KOPT-K1 (cell line): ENCODE data around the gene GAGE12E.
"Not testable (repeated sequence)": the region's sequence is repeated elsewhere in the genome, so short reads cannot be mapped to it uniquely, and the experiment has no call there.

Source experiments
- H3K27ac ChIP-seq: fragments of 200-600 bp; sonication (generic); 2 replicates; pipeline ENCODE4 v1.5.1; 2016; ENCODE audit warnings: antibody characterized with exemption, mild to moderate bottlenecking, low read depth, low read length; ENCODE audit not compliant: poor library complexity, severe bottlenecking
- H3K36me3 ChIP-seq: fragments of 200-600 bp; sonication (generic); 2 replicates; pipeline ENCODE4 v1.5.1; 2017; ENCODE audit warnings: antibody characterized with exemption, mild to moderate bottlenecking, low read length, moderate library complexity; ENCODE audit not compliant: insufficient read depth
- H3K9me3 ChIP-seq: fragments of 200-600 bp; sonication (generic); 2 replicates; pipeline ENCODE4 v1.5.1; 2017; ENCODE audit warnings: antibody characterized with exemption, low read length, mild to moderate bottlenecking; ENCODE audit not compliant: insufficient read depth, poor library complexity, severe bottlenecking

The GAGE12E gene

GRCh38 chrX:49550989-49551388, at the start of gene GAGE12E:
Gene GAGE12E, plus strand, starts transcription at chrX:49551289. Its CDS starts 1,155 bp downstream, at chrX:49552444.
- H3K9me3 ChIP-seq, H3K36me3 ChIP-seq, H3K27ac ChIP-seq: not testable (repeated sequence)

GRCh38 chrX:49531877-49532276, 19.2 kb upstream of the GAGE12E start, which contains the start of gene GAGE12C:
Gene GAGE12C, plus strand, starts transcription at chrX:49532177. Its CDS starts 1,155 bp downstream, at chrX:49533332.
- H3K36me3 ChIP-seq, H3K9me3 ChIP-seq, H3K27ac ChIP-seq: not testable (repeated sequence)

- not testable (repeated sequence) for H3K36me3 ChIP-seq, H3K9me3 ChIP-seq, H3K27ac ChIP-seq
These were observed 9.7 kb upstream of the GAGE12E start, which contains the start of gene GAGE12D for GRCh38 chrX:49541433-49541832. Gene GAGE12D, plus strand, starts transcription at chrX:49541733. Its CDS starts 1,155 bp downstream, at chrX:49542888.

- H3K27ac ChIP-seq, H3K36me3 ChIP-seq, H3K9me3 ChIP-seq: not testable (repeated sequence)
These were observed 9.5 kb downstream of the GAGE12E start, which contains the start of gene GAGE12F for GRCh38 chrX:49560542-49560941. Gene GAGE12F, plus strand, starts transcription at chrX:49560842. Its CDS starts 1,155 bp downstream, at chrX:49561997.

- H3K36me3 ChIP-seq, H3K27ac ChIP-seq, H3K9me3 ChIP-seq: not testable (repeated sequence)
These were observed 17.6 kb downstream of the GAGE12E start for GRCh38 chrX:49568728-49569127.

GRCh38 chrX:49569152-49569551, 18.1 kb downstream of the GAGE12E start:
- not testable (repeated sequence) for H3K9me3 ChIP-seq, H3K36me3 ChIP-seq, H3K27ac ChIP-seq

GRCh38 chrX:49570100-49570499, 19.0 kb downstream of the GAGE12E start, which contains the start of gene GAGE12G:
Gene GAGE12G, plus strand, starts transcription at chrX:49570400. Its CDS starts 1,155 bp downstream, at chrX:49571555.
- not testable (repeated sequence) for H3K27ac ChIP-seq, H3K36me3 ChIP-seq, H3K9me3 ChIP-seq

GRCh38 chrX:49579649-49580048, 28.6 kb downstream of the GAGE12E start, which contains the start of gene GAGE12H:
Gene GAGE12H, plus strand, starts transcription at chrX:49579949. Its CDS starts 1,155 bp downstream, at chrX:49581104.
- not testable (repeated sequence) for H3K9me3 ChIP-seq, H3K27ac ChIP-seq, H3K36me3 ChIP-seq

- not testable (repeated sequence) for H3K36me3 ChIP-seq, H3K27ac ChIP-seq, H3K9me3 ChIP-seq
These were observed 38.1 kb downstream of the GAGE12E start, which contains the start of gene GAGE2A for GRCh38 chrX:49589196-49589595. Gene GAGE2A, plus strand, starts transcription at chrX:49589496. Its CDS starts 1,155 bp downstream, at chrX:49590651.

- H3K9me3 ChIP-seq, H3K36me3 ChIP-seq, H3K27ac ChIP-seq: not testable (repeated sequence)
These were observed 38.8 kb downstream of the GAGE12E start for GRCh38 chrX:49589769-49590478.

GRCh38 chrX:49590488-49590887, 39.4 kb downstream of the GAGE12E start:
- H3K36me3 ChIP-seq, H3K9me3 ChIP-seq, H3K27ac ChIP-seq: not testable (repeated sequence)

GRCh38 chrX:49598720-49599119, 47.6 kb downstream of the GAGE12E start, which contains the start of gene GAGE1:
Gene GAGE1, plus strand, starts transcription at chrX:49599020. Its CDS starts 1,155 bp downstream, at chrX:49600175.
- not testable (repeated sequence) for H3K27ac ChIP-seq, H3K9me3 ChIP-seq, H3K36me3 ChIP-seq
